ENCODE data around the gene CLCA1.

GRCh38 chr1:86530211-86530845 is 61.6 kb downstream of the CLCA1 start:
- TF ChIP-seq CTCF (IDR thresholded peaks at IDR 0.05) (no peak), POLR2A (IDR thresholded peaks at IDR 0.05) (no peak)
